COLO668 (cell line): ENCODE measurements around the gene FGF18.
"Not testable (repeated sequence)": the region's sequence is repeated elsewhere in the genome, so short reads cannot be mapped to it uniquely, and the experiment has no call there.

ENCODE experiments used
- DNase-seq: peaks from one replicate; lab custom pipeline; 2025; ENCODE audit not compliant: unreplicated experiment; lab: John Stamatoyannopoulos, UW

The FGF18 gene

DNA sequence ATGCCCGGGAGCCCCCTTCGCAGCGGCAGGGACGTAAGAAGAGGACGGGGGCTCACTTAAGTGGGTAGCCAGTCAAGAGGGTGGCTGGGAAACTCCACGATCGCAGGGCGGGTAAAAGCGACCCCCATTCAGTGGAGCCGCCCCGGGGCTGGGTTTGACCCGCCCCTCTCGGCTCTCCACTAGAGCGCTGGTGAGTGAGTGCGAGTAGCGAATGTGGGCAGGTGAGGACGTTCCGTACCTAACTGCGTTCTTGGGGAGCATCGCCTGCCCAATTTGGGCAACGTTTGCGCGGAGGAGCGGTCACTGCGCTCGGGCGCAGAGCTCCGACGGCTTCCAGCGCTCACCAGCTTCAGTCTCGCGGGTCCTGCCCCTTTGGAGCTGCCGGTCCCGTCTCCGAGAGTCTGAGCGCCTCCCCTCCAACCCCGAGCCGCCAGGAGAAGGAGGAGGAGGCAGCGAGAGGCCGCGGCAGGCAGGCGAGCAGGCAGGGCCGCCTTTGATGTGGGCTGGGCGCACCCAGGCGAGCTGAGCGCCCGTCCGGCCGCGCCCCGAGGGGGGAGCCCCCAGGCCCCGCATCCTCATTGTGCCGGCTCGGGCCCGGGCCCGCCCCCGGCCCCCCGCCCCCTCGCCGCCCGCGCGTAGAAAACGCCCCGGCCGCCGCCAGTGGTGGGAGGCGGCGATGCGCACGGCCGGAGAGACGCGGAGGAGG is at the start of gene FGF18:
Gene FGF18 (plus strand): TSS at position 666 of the 706 bp plus-strand sequence. CDS start 553 bp downstream, outside the sequence.
- peak; percentile 68 for DNase-seq

DNA sequence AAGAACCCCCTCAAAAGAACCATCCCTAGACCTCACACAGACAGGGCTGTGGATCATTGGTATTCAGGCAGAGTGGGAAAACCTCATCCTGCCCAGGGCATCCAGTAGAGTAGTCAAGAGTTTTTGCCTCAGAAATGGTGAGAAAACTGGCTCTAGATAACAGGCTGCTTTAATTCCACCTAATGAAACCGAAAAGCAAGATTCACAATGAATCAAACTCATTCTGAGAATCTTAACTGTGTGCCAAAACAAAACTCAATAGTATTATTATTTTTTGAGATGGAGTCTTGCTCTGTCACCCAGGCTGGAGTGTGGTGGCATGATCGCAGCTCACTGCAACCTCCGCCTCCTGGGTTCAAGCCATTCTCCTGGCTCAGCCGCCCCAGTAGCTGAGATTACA is 49.5 kb upstream of the FGF18 start:
- DNase-seq, result no peak

DNA sequence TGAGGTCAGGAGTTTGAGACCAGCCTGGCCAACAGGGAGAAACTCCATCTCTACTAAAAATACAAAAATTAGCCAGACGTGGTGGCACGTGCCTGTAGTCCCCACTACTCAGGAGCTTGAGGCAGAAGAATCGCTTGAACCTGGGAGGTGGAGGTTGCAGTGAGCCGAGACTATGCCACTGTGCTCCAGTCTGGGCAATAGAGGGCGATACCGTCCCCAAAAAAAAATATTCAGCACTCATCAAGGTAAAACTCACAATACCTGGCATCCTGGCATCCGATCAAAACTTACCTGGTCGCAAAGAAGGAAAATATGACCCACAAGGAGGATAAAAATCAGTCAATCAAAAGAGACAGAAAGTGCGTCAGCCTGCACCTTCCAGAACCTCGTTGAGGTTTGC is 48.6 kb upstream of the FGF18 start:
- not testable (repeated sequence) for DNase-seq

GRCh38 chr5:171371326-171371725 is 48.1 kb upstream of the FGF18 start:
- DNase-seq, result no peak

DNA sequence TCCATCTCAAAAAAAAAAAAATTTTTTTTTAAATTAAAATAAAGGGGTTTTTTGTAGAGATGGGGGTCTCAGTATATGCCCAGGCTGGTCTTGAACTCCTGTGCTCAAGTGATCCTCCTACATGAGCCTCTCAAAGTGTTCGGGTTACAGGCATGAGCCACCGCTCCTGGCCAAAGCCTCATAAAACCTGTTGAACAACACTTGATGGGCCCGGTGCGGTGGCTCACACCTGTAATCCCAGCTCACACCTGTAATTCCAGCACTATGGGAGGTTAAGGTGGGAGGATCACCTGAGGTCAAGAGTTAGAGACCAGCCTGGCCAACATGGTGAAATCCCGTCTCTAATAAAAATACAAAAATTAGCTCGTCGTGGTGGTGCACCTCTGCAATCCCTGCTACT is 39.5 kb upstream of the FGF18 start:
- no peak for DNase-seq

DNA sequence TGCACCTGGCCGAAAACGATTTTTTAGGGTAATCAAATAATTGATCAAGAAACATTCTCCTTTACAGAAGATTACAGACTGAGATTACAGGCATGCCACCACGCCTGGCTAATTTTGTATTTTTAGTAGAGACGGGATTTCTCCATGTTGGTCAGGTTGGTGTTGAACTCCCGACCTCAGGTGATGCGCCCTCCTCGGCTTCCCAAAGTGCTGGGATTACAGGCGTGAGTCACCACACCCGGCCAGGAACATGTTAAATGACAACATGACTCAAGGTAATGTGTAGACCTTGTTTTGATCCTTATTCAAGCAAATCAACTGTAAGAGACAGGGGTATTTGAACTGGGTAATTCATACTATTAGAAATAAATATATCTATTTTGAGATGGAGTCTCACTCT is 35.0 kb upstream of the FGF18 start:
- not testable (repeated sequence) for DNase-seq

GRCh38 chr5:171384999-171385398 is 34.4 kb upstream of the FGF18 start:
- not testable (repeated sequence) for DNase-seq

GRCh38 chr5:171386006-171386671 is 33.3 kb upstream of the FGF18 start:
- DNase-seq, result no peak

- DNase-seq, result no peak
Measured at GRCh38 chr5:171386861-171387344, 32.5 kb upstream of the FGF18 start.

DNA sequence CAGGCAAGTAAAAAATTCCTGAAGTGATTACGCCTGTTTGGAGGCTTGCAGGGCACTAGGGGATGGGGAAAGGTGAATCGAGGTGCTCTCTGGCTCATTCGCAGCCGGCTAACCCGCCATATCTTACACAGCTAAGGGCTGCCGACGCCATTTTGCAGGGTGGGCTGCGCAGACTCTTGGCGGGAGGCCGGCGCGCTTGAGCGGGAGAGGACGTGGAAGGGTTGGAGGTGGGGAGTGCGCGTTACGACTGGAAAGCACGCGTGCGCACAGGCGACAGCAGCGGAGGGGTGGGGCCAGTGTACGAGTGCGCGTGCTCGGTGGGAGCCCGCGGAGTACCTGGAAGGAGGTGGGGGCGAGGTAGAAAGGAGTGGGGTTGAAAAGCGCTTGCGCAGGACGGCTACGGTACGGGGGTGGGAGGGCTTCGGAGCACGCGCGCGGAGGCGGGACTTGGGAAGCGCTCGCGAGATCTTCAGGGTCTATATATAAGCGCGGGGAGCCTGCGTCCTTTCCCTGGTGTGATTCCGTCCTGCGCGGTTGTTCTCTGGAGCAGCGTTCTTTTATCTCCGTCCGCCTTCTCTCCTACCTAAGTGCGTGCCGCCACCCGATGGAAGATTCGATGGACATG is 32.0 kb upstream of the FGF18 start, which contains the start of gene NPM1:
Gene NPM1 (plus strand): TSS at position 505 of the 625 bp plus-strand sequence. CDS start 100 bp downstream, at position 605.
- peak; percentile 97 for DNase-seq

GRCh38 chr5:171387970-171388815 is 31.3 kb upstream of the FGF18 start:
- DNase-seq, result peak; percentile 76

GRCh38 chr5:171388816-171389168 is 30.7 kb upstream of the FGF18 start:
- no peak for DNase-seq

GRCh38 chr5:171390883-171391677 is 28.4 kb upstream of the FGF18 start:
- DNase-seq, result no peak

- DNase-seq, result no peak
Measured at GRCh38 chr5:171391996-171392577, 27.4 kb upstream of the FGF18 start.

DNA sequence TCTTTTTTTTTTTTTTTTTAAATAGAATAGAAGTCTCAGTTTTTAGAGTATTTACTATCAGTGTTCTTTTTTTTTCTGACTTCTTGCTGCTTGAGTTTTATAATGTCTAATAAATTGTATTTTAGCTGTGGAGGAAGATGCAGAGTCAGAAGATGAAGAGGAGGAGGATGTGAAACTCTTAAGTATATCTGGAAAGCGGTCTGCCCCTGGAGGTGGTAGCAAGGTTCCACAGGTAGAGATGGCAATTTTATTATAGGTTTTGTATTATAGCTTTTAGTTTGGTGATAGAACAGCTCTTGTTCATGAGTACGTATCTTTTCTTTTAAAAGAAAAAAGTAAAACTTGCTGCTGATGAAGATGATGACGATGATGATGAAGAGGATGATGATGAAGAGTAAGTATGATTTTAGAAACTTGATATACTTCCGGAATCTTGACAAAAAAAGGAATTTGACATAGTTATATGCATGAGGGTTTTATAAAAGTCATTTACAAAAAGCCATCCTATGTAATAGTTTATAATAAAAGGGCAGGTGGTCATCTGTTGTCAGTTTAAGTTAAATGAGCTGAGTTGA is 26.8 kb upstream of the FGF18 start:
- DNase-seq, result no peak

DNA sequence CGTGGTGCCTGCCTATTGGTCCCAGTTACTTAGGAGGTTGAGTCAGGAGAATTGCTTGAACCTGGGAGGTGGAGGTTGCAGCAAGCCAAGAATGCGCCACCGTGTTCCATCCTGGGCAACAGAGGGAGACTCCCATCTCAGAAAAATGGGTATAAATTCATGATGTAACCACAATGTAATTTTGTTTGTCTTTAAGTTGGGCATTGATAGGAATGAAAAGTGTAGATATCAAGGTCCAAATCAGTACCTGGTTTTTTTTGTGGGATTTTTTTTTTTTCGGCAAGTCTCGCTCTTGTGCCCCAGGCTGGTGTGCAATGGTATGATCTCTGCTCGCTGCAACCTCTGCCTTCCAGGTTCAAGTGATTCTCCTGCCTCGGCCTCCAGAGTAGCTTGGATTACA is 24.4 kb upstream of the FGF18 start:
- DNase-seq, result no peak

DNA sequence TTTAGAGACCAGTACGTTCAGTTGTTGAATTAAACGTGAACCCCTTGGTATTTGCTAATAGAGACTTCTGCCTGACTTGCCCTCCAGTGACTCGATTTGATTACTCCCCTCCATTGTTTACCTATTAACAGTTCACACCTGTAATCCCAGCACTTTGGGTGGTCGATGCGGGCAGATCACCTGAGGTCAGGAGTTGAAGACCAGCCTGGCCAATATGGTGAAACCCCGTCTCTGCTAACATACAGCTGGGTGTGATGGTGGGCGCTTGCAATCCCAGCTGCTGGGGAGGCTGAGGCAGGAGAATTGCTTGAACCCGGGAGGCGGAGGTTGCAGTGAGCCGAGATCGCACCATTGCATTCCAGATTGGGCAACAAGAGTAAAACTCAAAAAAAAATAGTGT is 22.9 kb upstream of the FGF18 start:
- DNase-seq, result not testable (repeated sequence)

- DNase-seq, result no peak
Measured at GRCh38 chr5:171397190-171397589, 22.3 kb upstream of the FGF18 start.

- DNase-seq, result no peak
Measured at GRCh38 chr5:171397599-171397998, 21.8 kb upstream of the FGF18 start.
